HG03378 (cell line): ENCODE data around the gene PHACTR4.
"Not testable (repeated sequence)": the region's sequence is repeated elsewhere in the genome, so short reads cannot be mapped to it uniquely, and the experiment has no call there.

Experiments used
- ATAC-seq: cut with Tn5 transposase; IDR thresholded peaks from one replicate; pipeline ENCODE4 v1.9.1; 2021; ENCODE audit warnings: mild to moderate bottlenecking, moderate library complexity; ENCODE audit not compliant: unreplicated experiment

PHACTR4 gene

DNA sequence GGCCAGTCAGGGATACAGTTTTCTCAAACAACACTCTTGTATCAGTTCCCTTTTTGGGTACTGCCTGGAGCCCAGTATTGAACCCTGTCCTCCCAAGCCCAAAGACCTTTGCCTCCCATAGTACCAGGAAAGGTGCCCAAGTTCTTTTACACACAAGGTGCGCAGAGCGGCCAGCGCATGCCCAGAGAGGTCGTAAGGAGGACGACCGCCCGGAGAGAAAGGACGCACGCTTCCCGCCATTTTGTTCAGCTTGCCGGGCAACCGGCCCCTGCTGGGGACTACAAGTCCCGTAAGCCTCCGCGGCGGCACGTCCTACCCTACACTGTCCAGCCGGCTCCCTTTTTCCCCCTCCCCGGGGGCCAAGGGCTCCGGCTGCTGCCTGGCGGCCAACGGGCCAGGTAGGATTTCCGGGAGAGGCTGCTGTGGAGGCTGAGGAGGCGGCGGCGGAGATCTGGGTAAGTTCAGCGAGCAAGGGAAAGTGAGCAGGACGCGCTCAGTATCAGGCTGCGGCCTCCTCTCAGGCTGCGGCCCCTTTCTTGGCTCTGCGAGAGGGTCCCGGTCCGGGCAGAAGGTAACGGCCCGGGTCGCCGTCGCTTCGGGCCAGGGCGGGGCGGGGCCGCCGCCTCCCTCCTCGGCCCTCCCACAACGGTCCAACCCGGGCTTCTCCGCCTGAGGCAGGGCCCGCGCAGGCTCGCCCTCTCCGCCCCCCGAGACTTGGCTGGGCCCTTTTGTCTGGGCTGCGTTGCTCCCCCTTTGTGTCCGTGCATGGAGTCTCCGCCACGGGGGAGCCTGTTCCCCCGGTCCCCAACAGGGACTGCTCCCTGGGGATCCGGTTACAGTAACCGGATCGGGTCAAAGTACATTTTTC is at the start of gene PHACTR4:
Gene PHACTR4, plus strand, starts transcription at position 370 of the 868 bp plus-strand sequence. CDS start 37,708 bp downstream, outside the sequence.
- peak; percentile 70 for ATAC-seq

DNA sequence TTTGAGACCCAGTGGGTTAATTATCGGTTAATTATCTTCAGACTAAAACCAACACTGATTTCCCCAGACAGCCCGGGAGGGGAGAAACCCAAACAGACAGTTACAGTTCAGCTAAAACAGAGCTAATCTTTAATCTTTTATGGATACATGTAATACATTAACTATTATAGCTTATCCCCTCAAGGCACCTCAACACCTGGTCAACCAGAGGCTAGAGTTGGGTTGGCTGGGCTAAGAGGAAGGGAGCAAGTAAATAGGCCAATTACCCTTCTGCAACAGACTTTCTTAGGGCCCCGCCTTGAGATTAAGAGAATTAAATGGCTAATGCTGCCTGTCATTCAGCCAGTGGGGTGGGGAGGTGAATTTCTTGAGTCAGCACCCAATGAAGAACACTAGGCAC is 47.3 kb upstream of the PHACTR4 start:
- ATAC-seq, result no peak

DNA sequence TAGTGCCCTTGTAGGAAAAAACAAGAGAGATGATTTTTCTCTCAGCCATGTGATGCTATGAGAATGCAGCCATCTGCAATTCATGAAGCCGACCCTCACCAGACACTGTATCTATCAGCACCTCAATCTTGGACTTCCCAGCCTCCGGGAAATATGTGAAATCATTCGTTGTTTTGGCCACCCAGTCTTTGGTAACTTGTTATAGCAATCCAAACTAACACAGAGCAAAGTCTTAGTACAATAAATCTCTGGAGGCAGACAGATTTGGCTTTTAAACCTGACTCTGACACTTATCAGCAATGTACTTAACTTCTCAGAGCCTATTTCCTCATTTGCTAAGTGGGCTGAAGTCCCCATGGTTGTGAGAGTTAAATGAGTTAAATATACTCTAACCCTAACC is 45.8 kb upstream of the PHACTR4 start:
- no peak for ATAC-seq

DNA sequence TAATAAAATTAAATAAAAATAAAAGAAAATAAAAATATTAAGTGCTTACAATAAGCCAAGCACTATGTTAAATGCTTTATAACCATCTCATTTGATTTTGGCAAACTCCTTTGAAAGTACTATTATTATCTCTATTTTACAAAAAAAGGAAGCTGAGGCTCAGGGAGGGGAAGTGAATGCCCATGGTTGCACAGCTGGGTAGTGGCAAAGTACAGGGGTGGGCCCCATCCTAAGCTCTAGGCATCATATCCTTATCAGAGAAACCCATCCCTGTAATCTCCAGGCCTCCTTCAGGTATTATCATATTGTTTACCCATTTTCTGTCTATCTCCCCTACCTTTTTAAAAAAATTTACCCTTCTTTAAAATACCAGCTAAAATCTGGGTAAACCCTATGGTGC is 43.0 kb upstream of the PHACTR4 start:
- ATAC-seq, result no peak

DNA sequence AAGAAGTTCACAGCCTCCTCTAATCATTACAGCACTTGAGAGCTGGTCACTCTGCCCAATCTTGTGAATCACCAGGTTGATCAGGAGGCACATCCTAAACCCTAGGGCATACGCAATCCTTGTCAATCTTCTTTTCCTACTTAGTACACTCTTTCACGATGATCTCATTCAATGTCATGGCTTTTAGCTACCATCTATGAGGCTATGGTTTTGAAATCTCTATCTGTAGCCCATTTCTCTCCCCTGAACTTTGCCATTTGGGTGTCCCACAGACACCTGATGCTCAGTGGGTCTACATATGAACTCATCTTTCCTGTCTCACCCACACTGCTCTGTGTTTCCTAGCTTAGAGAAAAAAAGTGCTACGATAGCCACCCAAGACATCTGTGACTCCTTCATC is 42.6 kb upstream of the PHACTR4 start:
- ATAC-seq, result no peak

DNA sequence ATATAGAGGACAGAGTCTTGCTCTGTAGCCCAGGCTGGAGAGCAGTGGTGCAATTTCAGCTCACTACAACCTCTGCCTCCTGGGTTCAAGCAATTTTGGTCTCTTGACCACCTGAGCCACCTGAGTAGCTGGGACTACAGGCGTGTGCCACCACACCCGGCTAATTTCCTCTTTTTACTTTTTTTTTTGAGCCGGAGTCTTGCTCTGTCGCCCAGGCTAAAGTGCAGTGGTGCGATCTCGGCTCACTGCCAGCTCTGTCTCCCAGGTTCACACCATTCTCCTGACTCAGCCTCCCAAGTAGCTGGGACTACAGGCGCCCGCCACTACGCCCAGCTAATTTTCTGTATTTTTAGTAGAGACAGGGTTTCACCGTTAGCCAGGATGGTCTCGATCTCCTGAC is 42.1 kb upstream of the PHACTR4 start:
- not testable (repeated sequence) for ATAC-seq

DNA sequence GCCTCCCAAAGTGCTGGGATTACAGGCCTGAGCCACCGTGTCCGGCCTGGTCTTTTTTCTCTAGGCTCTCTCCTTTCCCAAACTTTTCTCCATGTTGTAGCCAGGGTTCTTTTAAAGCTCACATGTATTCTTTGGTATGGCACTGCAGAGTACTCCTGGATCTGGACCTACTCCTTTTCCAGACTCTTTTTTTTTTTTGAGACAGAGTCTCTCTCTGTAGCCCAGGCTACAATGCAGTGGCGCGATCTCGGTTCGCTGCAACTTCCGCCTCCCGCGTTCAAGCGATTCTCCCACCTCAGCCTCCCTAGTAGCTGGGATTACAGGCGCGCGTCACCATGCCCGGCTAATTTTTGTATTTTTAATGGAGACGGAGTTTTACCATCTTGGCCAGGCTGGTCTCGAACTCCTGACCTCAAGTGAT is 41.3 kb upstream of the PHACTR4 start:
- ATAC-seq, result no peak

DNA sequence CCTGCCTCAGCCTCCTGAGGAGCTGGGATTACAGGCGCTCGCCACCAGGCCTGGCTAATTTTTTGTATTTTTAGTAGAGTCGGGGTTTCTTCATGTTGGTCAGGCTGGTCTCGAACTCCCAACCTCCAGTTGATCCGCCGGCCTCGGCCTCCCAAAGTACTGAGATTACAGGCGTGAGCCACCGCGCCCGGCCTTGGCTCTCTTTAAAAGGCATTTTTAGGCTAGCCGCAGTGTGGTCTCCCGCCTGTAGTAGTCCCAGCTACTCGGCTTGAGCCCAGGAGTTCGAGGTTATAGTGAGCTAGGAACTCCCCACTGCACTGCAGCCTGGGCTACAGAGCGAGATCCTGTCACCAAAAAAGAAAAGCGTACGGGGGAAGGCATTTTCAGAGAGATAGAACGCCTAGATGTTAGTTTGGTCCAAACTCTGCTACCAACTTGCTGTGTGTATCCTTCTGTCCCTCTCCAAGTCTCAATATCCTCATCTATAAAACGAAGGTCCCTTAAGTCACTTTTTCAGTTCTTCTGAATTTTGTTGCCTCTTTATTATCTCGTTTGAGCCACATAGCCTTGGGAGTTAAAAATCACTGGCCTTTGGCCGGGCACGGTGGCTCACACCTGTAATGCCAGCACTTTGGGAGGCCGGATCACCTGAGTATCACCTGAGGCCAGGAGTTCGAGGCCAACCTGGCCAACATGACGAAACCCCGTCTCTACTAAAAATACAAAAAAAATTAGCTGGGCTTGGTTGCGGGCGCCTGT is 40.0 kb upstream of the PHACTR4 start:
- ATAC-seq, result no peak

DNA sequence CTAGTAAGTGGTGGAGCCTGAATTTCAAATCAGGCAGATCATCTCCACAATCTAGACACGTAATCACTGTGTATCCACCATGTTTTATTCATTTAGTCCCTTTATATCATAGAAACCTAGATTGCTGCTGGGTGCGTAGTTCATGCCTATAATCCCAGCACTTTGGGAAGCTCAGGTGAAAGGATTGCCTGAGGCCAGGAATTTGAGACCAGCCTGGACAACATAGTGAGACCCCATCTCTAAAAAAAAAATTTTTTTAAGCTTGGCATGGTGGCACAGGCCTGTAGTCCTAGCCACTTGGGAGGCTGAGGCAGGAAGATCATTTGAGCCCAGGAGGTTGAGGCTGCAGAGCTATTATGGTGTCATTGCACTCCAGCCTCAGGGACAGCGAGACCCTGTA is 30.6 kb upstream of the PHACTR4 start:
- no peak for ATAC-seq

DNA sequence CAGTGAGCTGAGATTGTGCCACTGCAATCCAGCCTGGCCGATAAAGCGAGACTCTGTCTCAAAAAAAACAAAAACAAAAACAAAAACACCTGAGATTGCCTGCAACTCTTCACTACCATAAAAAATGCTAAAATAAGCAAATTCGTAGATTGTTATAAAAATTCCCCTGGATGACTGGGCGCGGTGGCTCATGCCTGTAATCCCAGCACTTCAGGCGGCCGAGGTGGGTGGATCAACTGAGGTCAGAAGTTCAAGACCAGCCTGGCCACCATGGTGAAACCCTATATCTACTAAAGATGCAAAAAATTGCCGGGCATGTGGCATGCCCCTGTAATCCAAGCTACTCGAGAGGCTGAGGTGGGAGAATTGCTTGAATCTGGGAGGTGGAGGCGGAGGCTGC is 30.0 kb upstream of the PHACTR4 start:
- ATAC-seq, result no peak

DNA sequence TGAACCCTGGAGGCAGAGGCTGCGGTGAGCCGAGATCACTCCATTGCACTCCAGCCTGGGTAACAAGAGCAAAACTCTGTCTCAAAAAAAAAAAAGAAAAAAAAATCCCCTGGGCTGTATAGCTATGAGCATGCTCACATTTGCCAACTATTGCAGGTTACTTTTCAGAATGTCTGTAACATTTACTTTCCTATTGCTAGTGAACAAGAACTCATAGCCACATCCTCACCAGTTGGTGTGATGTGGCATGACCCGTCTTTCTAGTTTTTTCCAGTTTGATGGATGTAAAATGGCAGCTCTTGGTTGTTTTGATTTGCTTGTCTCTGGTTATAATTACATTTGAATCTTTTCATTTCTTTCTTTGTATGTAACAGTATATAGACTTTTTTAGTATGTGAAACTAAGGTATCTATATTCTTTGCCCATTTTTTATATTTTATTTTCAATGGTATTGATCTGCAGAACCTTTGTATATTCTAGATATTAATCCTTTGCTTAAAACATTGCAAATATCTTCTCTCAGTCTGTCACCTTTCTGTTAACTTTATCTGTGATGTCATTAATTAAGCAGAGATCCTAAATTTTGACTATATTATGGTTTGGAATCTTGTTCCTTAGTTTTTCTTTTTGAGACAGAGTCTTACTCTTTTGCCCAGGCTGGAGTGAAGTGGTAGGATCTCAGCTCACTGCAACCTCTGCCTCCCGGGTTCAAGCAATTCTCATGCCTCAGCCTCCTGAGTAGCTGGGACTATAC is 29.1 kb upstream of the PHACTR4 start:
- no peak for ATAC-seq

DNA sequence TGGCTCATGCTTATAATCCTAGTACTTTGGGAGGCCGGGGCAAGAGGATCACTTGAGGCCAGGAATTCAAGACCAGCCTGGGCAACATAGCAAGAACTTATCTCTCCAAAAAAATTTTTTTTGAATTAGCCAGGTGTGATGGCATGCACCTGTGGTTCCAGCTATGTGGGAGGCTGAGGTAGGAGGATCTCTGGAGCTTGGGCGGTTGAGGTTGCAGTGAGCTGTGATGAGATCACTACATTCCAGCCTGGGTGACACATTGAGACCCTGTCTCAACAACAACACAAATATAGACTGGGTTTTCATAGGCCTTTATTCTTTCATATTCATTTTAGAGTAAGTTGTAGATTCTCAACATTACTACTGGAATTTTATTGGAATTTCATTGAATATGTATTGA is 27.9 kb upstream of the PHACTR4 start:
- no peak for ATAC-seq

DNA sequence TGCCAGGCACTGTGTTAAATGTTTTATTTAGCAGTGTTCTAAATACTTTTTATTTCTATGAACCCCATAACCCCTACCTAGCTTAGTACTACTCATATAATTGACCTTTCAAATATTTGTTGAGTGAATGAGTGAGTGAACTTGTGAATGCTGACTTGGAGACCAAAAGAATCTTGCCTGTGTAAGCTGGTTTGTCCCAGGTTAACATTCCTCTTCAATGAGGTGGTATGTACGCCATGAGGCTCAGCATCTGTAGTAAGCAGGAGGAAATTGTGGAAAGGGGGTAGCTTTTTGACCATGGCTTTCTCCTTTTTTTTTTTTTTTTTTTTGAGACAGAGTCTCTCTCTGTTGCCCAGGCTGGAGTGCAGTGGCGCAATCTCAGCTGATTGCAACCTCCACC is 26.1 kb upstream of the PHACTR4 start:
- ATAC-seq, result no peak

DNA sequence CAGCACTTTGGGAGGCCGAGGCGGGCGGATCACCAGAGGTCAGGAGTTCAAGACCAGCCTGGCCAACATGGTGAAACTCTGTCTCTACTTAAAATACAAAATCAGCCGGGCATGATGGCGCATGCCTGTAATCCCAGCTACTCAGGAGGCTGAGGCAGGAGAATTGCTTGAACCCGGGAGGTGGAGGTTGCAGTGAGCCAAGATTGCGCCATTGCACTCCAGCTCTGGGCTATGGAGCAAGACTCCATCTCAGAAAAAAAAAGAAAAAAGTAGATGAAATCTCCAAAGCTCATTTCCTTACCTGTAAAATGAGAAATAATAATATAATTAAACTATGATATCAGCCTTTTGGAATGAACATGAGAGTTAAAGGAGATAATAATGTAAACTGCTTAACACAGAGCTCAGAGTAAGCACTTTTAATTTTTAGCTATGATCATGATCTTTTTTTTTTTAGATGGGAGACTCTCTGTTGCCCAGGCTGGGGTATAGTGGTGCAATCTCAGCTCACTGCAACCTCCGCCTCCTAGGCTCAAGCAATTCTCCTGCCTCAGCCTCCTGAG is 16.2 kb upstream of the PHACTR4 start:
- ATAC-seq, result not testable (repeated sequence)

DNA sequence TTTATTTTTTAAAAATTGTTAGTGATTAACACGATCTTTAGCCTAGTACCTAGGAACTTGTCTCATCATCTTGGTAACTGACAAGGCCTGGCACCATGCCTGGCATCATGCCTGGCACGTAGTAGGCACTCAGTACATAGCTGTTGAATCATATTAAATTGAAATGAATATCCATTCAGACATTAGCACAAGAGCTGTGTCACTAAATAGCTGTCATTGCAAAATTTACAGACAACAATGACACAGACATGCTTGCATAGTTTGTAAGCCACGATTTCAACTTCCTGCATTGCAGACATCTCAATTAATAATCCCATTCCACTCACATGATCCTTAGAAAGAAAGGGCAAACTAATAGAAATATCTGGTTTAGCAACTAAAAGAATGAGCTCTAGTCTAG is 15.4 kb upstream of the PHACTR4 start:
- no peak for ATAC-seq

DNA sequence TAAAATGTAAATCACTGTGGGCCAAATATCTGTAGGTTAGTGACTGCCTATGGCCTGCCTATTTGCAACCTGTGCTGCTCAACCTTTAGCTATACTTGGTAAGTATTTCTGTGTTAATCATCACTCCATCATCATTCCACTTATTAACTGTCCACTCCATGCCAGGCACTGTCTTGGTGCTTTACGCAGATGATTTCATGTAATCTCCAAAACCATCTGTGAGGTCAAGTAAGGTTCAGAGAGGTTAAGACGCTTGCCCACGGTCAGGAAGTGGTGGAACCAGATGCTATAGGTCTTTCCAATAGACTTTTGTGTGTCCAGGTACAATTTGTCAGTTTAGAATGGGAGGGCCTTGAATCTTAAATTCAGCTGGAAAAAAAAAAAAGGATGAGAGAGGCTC is 10.8 kb upstream of the PHACTR4 start:
- ATAC-seq, result no peak

DNA sequence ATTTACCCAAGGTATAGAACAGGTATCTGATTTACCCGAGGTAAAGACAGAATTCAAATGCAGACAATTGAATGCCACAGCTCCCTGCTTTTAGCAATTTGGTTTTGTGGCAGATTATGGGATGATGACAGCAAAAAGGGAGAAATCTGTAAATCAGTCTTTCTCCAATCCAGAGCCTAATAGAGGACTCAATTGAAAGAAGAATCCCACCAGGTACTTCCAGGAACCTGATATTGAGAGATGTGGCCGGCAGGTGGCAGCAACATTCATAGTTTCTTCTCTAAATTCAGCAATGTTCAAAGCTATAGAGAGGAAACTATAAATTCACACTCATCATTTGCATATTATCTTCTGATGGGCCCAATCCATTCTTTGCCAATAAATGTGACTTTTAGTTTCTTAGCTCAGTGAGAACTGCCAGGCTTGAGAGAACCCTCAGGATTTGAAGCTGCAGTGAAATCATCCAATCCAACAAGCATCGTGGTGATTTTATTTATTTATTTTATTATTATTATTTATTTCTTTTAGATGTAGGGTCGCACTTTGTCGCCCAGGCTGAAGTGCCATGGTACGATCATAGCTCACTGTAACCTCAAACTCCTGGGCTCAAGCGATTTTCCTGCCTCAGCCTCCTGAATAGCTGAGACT is 9.8 kb upstream of the PHACTR4 start:
- ATAC-seq, result no peak

DNA sequence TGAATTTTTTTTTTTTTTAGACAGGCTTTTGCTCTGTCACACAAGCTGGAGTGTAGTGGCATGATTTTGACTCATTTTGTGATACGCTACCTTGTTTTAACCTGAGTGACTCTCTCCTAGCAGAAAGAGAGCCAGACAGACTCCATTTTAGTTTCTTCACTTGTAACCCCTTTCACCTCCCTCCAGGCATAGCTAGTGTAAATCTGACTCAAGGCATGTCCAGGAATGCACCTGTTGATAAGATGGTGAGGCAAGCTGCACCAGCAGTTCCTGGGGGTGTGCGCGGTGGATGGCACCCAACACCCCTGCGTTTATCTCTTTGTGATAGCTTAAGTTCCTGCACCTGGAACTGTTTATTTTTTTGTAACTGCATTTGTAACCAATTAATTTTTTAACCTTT is 4.7 kb upstream of the PHACTR4 start:
- no peak for ATAC-seq

DNA sequence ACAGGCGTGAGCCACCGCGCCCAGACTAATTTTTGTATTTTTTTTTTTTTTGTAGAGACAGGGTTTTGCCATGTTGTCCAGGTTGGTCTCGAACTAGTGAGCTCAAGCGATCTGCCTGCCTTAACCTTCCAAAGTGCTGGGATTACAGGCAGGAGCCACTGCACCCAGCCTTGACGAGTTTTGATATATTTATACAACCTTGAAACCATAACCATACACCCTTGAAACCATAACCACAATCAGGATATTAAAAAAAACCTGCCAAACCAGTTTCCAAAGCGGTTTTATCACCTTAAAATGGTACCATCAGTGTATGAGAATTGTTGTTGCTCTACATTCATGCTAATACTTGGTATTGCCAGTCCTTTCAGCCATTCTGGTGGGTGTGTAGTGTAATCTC is 3.7 kb upstream of the PHACTR4 start:
- ATAC-seq, result no peak

DNA sequence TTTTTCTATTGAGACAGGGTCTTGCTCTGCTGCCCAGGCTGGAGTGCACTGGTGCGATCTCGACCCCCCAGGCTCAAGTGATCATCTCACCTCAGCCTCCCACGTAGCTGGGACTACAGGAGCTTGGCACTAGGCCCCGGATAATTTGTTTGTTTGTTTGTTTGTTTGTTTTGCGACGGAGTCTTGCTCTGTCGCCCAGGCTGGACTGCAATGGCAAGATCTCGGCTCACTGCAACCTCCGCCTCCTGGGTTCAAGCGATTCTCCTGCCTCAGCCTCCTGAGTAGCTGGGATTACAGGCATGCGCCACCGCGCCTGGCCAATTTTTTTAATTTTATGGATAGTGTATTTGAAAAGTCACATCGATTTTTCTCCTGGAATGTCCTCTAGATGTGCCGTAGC is 932 bp upstream of the PHACTR4 start:
- not testable (repeated sequence) for ATAC-seq
